ENCODE measurements around the gene BPGM. TPM values are rescaled to one million over a fixed set of nuclear protein-coding genes. Genes with fewer than 3 reads are reported as not detected.
A peak's percentile ranks its signal among the peaks of the same experiment; 100 is the strongest.

Gene BPGM
- total RNA-seq, 1 experiment from 2014 or later, result 32.5 TPM

GRCh38 chr7:134605978-134606923 is 40.4 kb upstream of the BPGM start:
- H3K36me3 Mint-ChIP-seq (ENCODE audit: insufficient read depth, unreplicated experiment), result no peaks in the 10 kb centered on the region
- CTCF ChIA-PET, result interaction anchor here (1.0 to 2.0 kb wide), 7 partner anchors 11 to 173 kb away, joined by 4 to 10 read pairs (median 5); partner anchors contain the start of genes AKR1B10 and AKR1B15
- H3K4me1 Mint-ChIP-seq (ENCODE audit: low read depth, unreplicated experiment), result peaks cover 32% of the 10 kb centered on the region
- BruUV-seq (replicated peaks), result no TSS peak
- H3K27ac Mint-ChIP-seq (ENCODE audit: unreplicated experiment), result peak overlapping the region; percentile 19
- peak overlapping the region; percentile 31 for H3K4me3 Mint-ChIP-seq (ENCODE audit: low read depth, unreplicated experiment)
- DNase-seq, result peak; percentile 71
- intact Hi-C loops (cut with micrococcal nuclease; ENCODE audit: unreplicated experiment), result loop anchor here (1.0 kb wide), 4 partner anchors 59 to 174 kb away; no protein-coding TSS in a partner anchor
- peaks cover 19% of the 10 kb centered on the region for H3K27me3 Mint-ChIP-seq (ENCODE audit: unreplicated experiment)
- H3K9me3 Mint-ChIP-seq (ENCODE audit: low read depth, unreplicated experiment), result no peaks in the 10 kb centered on the region
- TF ChIP-seq CTCF (IDR thresholded peaks at IDR 0.05; ENCODE audit: unreplicated experiment), result peak; percentile 81

- Mint-ChIP-seq H3K36me3 (ENCODE audit: insufficient read depth, unreplicated experiment) (no peaks in the 10 kb centered on the region), H3K4me1 (ENCODE audit: low read depth, unreplicated experiment) (peaks cover 13% of the 10 kb centered on the region), H3K4me3 (ENCODE audit: low read depth, unreplicated experiment) (no peak overlapping the region), H3K27me3 (ENCODE audit: unreplicated experiment) (peaks cover 21% of the 10 kb centered on the region), H3K9me3 (ENCODE audit: low read depth, unreplicated experiment) (peaks cover 3% of the 10 kb centered on the region), H3K27ac (ENCODE audit: unreplicated experiment) (no peak overlapping the region)
- no peak for TF ChIP-seq CTCF (IDR thresholded peaks at IDR 0.05; ENCODE audit: unreplicated experiment)
- intact Hi-C loops (cut with micrococcal nuclease; ENCODE audit: unreplicated experiment), result no loop called here
- CTCF ChIA-PET, result no interaction called here
- DNase-seq, result no peak
- no TSS peak for BruUV-seq (replicated peaks)
Measured at GRCh38 chr7:134611611-134612151, 35.0 kb upstream of the BPGM start.

GRCh38 chr7:134612197-134612596 is 34.5 kb upstream of the BPGM start:
- TF ChIP-seq CTCF (IDR thresholded peaks at IDR 0.05; ENCODE audit: unreplicated experiment), result no peak
- no peak for DNase-seq

GRCh38 chr7:134613623-134614347 is 32.9 kb upstream of the BPGM start:
- Mint-ChIP-seq H3K27ac (ENCODE audit: unreplicated experiment) (peak overlapping the region; percentile 43), H3K4me1 (ENCODE audit: low read depth, unreplicated experiment) (peaks cover 12% of the 10 kb centered on the region), H3K36me3 (ENCODE audit: insufficient read depth, unreplicated experiment) (no peaks in the 10 kb centered on the region), H3K27me3 (ENCODE audit: unreplicated experiment) (peaks cover 20% of the 10 kb centered on the region), H3K9me3 (ENCODE audit: low read depth, unreplicated experiment) (peaks cover 3% of the 10 kb centered on the region), H3K4me3 (ENCODE audit: low read depth, unreplicated experiment) (no peak overlapping the region)
- no peak for TF ChIP-seq CTCF (IDR thresholded peaks at IDR 0.05; ENCODE audit: unreplicated experiment)
- intact Hi-C loops (cut with micrococcal nuclease; ENCODE audit: unreplicated experiment), result no loop called here
- BruUV-seq (replicated peaks), result no TSS peak
- peak; percentile 8 for DNase-seq
- CTCF ChIA-PET, result interaction anchor here (1.0 kb wide), 1 partner anchor 182 kb away, joined by 3 read pairs; no protein-coding TSS in a partner anchor

More at GRCh38 chr7:134612197-134612596, 34.5 kb upstream of the BPGM start:
- CTCF ChIA-PET, result no interaction called here
- peaks cover 3% of the 10 kb centered on the region for H3K9me3 Mint-ChIP-seq (ENCODE audit: low read depth, unreplicated experiment)
- no peaks in the 10 kb centered on the region for H3K36me3 Mint-ChIP-seq (ENCODE audit: insufficient read depth, unreplicated experiment)
- H3K4me1 Mint-ChIP-seq (ENCODE audit: low read depth, unreplicated experiment), result peaks cover 12% of the 10 kb centered on the region
- intact Hi-C loops (cut with micrococcal nuclease; ENCODE audit: unreplicated experiment), result no loop called here
- H3K4me3 Mint-ChIP-seq (ENCODE audit: low read depth, unreplicated experiment), result no peak overlapping the region
- no peak overlapping the region for H3K27ac Mint-ChIP-seq (ENCODE audit: unreplicated experiment)
- BruUV-seq (replicated peaks), result no TSS peak
- peaks cover 21% of the 10 kb centered on the region for H3K27me3 Mint-ChIP-seq (ENCODE audit: unreplicated experiment)

All from Calu3 (cell line).